Fibroblast of lung (primary cell): ENCODE measurements around the gene CROCC2. TPM values are rescaled to one million over a fixed set of nuclear protein-coding genes. Genes with fewer than 3 reads are reported as not detected.

Source experiments
- DNase-seq, 2 donors: peaks; one replicate each; pipeline versions ENCODE4 v3.0.0 to v3.0.0-alpha.2; 2010; ENCODE audit warnings: low read depth in 2 of 2
- H2AFZ ChIP-seq: 2 replicates; pipeline ENCODE4 v1.5.1; 2012; ENCODE audit warnings: low read length, control low read depth, inconsistent platforms
- H3K27ac ChIP-seq: 2 replicates; pipeline ENCODE4 v1.5.1; 2011; ENCODE audit warnings: low read length, control low read depth; ENCODE audit not compliant: insufficient read depth
- H3K27me3 ChIP-seq: 2 replicates; pipeline ENCODE4 v1.5.1; 2011; ENCODE audit warnings: mild to moderate bottlenecking, low read length; ENCODE audit not compliant: control insufficient read depth, insufficient read depth
- H3K36me3 ChIP-seq: 2 replicates; pipeline ENCODE4 v1.5.1; 2011; ENCODE audit warnings: low read length; ENCODE audit not compliant: control insufficient read depth, insufficient read depth
- H3K4me1 ChIP-seq: 2 replicates; pipeline ENCODE4 v1.5.1; 2011; ENCODE audit warnings: low read length; ENCODE audit not compliant: control insufficient read depth, insufficient read depth; ENCODE audit errors: extremely low read depth
- H3K4me2 ChIP-seq: 2 replicates; pipeline ENCODE4 v1.5.1; 2011; ENCODE audit warnings: low read length, control low read depth; ENCODE audit not compliant: insufficient read depth; ENCODE audit errors: extremely low read depth
- H3K4me3 ChIP-seq, 4 experiments: fragments of 200-600 bp in 1 of 4; sonication (generic) in 1 of 4; replicated peaks in 1 of 4; 2 replicates each; pipeline ENCODE4 v1.5.1; 2011 to 2016; ENCODE audit warnings: low read length in 4 of 4, low read depth in 3 of 4, mild to moderate bottlenecking in 3 of 4, control low read depth in 2 of 4, inconsistent platforms in 1 of 4, mixed read lengths in 1 of 4; ENCODE audit not compliant: insufficient read depth in 1 of 4; ENCODE audit errors: control extremely low read depth in 1 of 4
- H3K79me2 ChIP-seq: 2 replicates; pipeline ENCODE4 v1.5.1; 2012; ENCODE audit warnings: mild to moderate bottlenecking, low read length, inconsistent platforms; ENCODE audit not compliant: control insufficient read depth, insufficient read depth
- H3K9ac ChIP-seq: 2 replicates; pipeline ENCODE4 v1.5.1; 2011; ENCODE audit warnings: mild to moderate bottlenecking, low read length, control low read depth; ENCODE audit not compliant: insufficient read depth
- H3K9me3 ChIP-seq: 2 replicates; pipeline ENCODE4 v1.5.1; 2012; ENCODE audit warnings: low read depth, low read length; ENCODE audit not compliant: control insufficient read depth, insufficient read depth
- H4K20me1 ChIP-seq: 2 replicates; pipeline ENCODE4 v1.5.1; 2011; ENCODE audit warnings: low read length; ENCODE audit not compliant: control insufficient read depth, insufficient read depth; ENCODE audit errors: extremely low read depth
- EZH2 ChIP-seq: IDR thresholded peaks from 2 replicates; pipeline ENCODE4 v1.5.1; 2012; ENCODE audit warnings: low read length, control low read depth, mild to moderate bottlenecking; ENCODE audit errors: missing control alignments
- polyA plus RNA-seq, 2 donors: library from polyadenylated mRNA; depleted of rRNA in 1 of 2; stranded (reverse) in 1 of 2; unstranded in 1 of 2; fragments of >200 nt; gene quantifications; 2 replicates each; pipeline ENCODE4 v1.2.1, GENCODE V29; 2011 to 2012; ENCODE audit warnings: missing spikeins in 1 of 2
- total RNA-seq: library from RNA; depleted of rRNA; stranded (reverse); fragments of >200 nt; gene quantifications from 2 replicates; pipeline ENCODE4 v1.2.1, GENCODE V29; 2014
- TF ChIP-seq, protein P1 (sequence below), 2 donors: IDR thresholded peaks in 1 of 2; conservative IDR thresholded peaks in 1 of 2; 1 replicate in 1 of 2; 2 replicates in 1 of 2; pipeline ENCODE4 v1.5.1; 2011 to 2012; ENCODE audit warnings: low read length in 2 of 2, control low read depth in 1 of 2, inconsistent platforms in 1 of 2, low read depth in 1 of 2, mild to moderate bottlenecking in 1 of 2

CROCC2 gene
- total and polyA plus RNA-seq, 2 donors (not counting 1 experiment from before 2014, with no cell fraction given) = 0.12 to 0.33 TPM

DNA sequence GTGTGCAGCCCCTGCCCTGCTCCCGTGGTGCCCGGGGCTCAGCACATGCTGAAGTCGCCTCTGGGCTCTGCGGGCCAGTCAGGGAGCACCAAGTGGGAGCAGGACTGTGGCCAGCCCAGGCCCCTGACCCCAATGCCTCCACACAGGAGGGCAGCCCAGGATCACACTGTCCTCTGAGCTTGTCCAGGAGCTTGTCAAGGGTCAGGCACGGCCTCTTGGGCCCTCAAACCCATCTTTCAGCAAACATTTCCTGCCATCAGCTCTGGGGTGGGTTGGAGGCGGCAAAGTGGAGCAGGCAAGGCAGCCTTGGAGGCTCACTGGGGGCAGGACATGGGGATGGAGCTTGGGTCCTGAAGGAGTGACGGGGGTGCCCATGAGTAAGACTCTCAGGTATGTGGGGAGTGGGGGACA, 102.6 kb downstream of the CROCC2 start:
- no peak overlapping the region for H2AFZ ChIP-seq
- H3K4me2 ChIP-seq = no peak overlapping the region
- no peak overlapping the region for H3K9ac ChIP-seq
- peaks cover 2% of the 10 kb centered on the region for H4K20me1 ChIP-seq
- no peak for DNase-seq
- no peak overlapping the region for H3K27ac ChIP-seq
- H3K9me3 ChIP-seq = peaks cover 3% of the 10 kb centered on the region
- H3K36me3 ChIP-seq = peaks cover 2% of the 10 kb centered on the region
- H3K79me2 ChIP-seq = peaks cover 23% of the 10 kb centered on the region
- no peak for TF ChIP-seq EZH2
- TF ChIP-seq, protein P1, sequence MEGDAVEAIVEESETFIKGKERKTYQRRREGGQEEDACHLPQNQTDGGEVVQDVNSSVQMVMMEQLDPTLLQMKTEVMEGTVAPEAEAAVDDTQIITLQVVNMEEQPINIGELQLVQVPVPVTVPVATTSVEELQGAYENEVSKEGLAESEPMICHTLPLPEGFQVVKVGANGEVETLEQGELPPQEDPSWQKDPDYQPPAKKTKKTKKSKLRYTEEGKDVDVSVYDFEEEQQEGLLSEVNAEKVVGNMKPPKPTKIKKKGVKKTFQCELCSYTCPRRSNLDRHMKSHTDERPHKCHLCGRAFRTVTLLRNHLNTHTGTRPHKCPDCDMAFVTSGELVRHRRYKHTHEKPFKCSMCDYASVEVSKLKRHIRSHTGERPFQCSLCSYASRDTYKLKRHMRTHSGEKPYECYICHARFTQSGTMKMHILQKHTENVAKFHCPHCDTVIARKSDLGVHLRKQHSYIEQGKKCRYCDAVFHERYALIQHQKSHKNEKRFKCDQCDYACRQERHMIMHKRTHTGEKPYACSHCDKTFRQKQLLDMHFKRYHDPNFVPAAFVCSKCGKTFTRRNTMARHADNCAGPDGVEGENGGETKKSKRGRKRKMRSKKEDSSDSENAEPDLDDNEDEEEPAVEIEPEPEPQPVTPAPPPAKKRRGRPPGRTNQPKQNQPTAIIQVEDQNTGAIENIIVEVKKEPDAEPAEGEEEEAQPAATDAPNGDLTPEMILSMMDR (conservative IDR thresholded peaks at IDR 0.05 in 1 of 2, IDR thresholded peaks at IDR 0.05 in 1 of 2; ENCODE audit: low read depth in 1 of 2, low read length in 2 of 2) = no peak
- no peak overlapping the region for H3K4me3 ChIP-seq
- H3K27me3 ChIP-seq = no peaks in the 10 kb centered on the region
- peaks cover 19% of the 10 kb centered on the region for H3K4me1 ChIP-seq

DNA sequence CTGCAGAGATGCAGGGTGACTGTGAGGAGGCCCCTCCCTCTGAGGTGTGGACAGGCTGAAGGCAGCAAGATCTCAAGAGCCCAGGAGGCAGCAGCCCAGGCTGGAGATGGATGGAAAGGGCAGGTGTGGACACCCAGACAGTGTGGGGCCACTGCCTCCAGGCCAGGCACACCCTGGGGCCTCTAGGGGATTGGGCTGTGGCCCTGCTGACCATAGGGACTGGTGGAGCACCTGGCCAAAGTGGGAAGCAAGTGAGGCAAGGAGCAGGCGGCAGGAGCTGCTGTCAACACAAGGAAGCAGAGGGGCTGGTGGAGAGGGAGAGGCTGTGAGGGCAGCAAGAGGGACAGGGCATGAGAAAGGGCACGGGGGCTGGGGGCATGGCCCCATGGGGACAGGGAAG, 103.1 kb downstream of the CROCC2 start:
- no peaks in the 10 kb centered on the region for H3K36me3 ChIP-seq
- no peak overlapping the region for H3K27ac ChIP-seq
- no peak overlapping the region for H3K4me3 ChIP-seq
- no peak for DNase-seq
- H4K20me1 ChIP-seq = peaks cover 2% of the 10 kb centered on the region
- peaks cover 19% of the 10 kb centered on the region for H3K79me2 ChIP-seq
- no peak overlapping the region for H3K4me2 ChIP-seq
- H2AFZ ChIP-seq = no peak overlapping the region
- no peak overlapping the region for H3K9ac ChIP-seq
- TF ChIP-seq EZH2 = no peak
- TF ChIP-seq, protein P1 (conservative IDR thresholded peaks at IDR 0.05 in 1 of 2, IDR thresholded peaks at IDR 0.05 in 1 of 2; ENCODE audit: low read depth in 1 of 2, low read length in 2 of 2) = no peak
- H3K9me3 ChIP-seq = no peaks in the 10 kb centered on the region
- no peaks in the 10 kb centered on the region for H3K27me3 ChIP-seq
- H3K4me1 ChIP-seq = peaks cover 19% of the 10 kb centered on the region

DNA sequence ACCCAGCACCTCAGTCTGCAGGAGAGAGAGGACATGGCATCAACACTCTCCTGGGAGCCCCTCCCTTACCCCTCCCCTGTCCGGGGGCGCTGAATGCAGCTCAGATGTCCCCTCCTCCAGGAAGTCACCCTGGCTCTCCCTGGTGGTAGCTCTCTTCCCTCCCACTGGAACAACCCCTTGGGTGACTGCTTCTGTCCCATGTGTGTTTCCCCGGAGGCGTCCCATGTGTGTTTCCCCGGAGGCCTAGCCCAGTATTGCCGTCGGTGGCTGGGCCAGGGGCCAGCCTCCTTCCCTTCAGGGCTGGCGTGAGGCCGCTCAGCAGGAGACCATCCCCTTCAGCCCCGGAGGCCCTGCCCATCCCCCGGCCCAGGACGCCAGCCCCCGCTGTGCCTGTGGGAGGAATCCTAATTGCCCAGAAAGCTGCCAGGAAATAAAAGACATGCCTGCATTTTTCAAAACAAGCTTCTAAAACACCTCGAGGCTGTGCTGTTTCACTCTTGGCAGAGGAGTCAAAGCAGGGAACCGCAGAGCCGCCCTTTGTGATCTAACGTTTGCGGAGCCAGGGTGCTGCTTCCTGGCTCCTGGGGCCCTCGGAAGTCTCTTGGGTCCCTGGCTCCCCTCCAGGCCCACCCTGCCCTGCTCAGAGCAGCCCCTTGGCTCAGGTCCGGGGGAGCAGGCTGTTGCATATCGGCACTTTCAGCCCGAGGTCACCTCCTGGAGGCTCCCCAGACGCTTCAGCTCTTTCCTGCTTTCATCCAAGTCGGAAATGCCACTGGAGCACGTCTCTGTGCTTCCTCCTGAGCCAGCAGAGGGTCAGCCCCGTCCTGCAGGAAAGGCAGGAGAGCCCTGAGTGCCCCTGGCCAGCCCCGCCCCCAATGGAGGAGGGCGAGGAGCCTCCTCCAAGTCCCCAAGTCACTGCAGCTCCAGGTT, 103.7 kb downstream of the CROCC2 start:
- Histone ChIP-seq H3K9ac (peak overlapping the region; percentile 42), H4K20me1 (peaks cover 2% of the 10 kb centered on the region), H3K36me3 (no peaks in the 10 kb centered on the region), H3K27me3 (no peaks in the 10 kb centered on the region), H2AFZ (peak overlapping the region; percentile 57), H3K4me2 (peak overlapping the region; percentile 90), H3K4me1 (peaks cover 19% of the 10 kb centered on the region), H3K9me3 (no peaks in the 10 kb centered on the region), H3K79me2 (peaks cover 19% of the 10 kb centered on the region), H3K4me3 (peak overlapping the region in 3 of 4 experiments; percentile 29 to 31 (median 30)), H3K27ac (peak overlapping the region; percentile 57)
- DNase-seq = peak; percentile 86 to 89
- TF ChIP-seq, protein P1 (conservative IDR thresholded peaks at IDR 0.05 in 1 of 2, IDR thresholded peaks at IDR 0.05 in 1 of 2; ENCODE audit: low read depth in 1 of 2, low read length in 2 of 2) = no peak
